Renal cortex interstitium (tissue), 11 donors: Measurements from ENCODE around the gene TDRD3. TPM values are rescaled to one million over a fixed set of nuclear protein-coding genes. Genes with fewer than 3 reads are reported as not detected.

Experiments
- DNase-seq, 11 donors: peaks; one replicate each; pipeline ENCODE4 v3.0.0-alpha.2; 2013; ENCODE audit warnings: low read depth in 9 of 11, low spot score in 4 of 11; ENCODE audit errors: extremely low read depth in 1 of 11
- polyA plus RNA-seq, 3 donors: library from polyadenylated mRNA; unstranded; fragments of 120-200 nt; gene quantifications; one replicate each; pipeline ENCODE4 v1.2.1, GENCODE V29; 2013; ENCODE audit not compliant: insufficient read length in 3 of 3

TDRD3 gene
- polyA plus RNA-seq, 3 donors, result 32.5 to 41.7 (median 38.9) TPM

- no peak for DNase-seq
These were observed 122.5 kb downstream of the TDRD3 start for GRCh38 chr13:60519496-60519895.

DNA sequence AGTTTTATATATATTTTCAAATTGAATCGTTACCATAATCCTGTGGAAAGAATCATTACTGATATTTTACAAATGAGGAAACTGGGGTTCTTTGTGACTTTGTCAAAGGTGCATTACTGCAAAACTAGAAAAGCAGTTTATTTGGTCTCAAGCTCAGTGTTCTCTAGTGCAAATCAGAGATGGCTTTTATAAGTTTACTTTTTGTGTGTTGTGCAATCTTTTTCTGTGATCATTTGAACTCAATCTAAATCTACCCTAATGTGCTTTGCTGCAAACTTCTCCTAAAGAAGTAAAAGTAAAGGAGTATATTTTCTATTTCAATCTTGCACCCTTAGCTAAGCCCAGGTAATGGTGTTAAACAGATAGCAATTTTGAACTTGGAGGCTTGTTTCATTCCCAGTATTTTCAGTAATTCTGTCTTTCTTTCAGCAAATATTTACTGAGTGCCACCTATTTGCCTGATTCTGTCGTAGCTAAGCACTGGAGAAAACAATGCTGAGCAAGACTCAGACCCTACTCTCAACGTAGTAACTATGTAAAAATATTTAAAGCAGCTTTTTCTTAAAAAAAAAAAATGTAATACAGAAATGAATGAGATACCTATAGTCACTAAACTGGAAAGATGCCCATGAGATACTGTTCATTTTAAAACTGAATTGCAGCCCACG lies 124.0 kb downstream of the TDRD3 start:
- no peak for DNase-seq

- DNase-seq, result no peak
These were observed 141.5 kb downstream of the TDRD3 start for GRCh38 chr13:60538566-60538965.

DNA sequence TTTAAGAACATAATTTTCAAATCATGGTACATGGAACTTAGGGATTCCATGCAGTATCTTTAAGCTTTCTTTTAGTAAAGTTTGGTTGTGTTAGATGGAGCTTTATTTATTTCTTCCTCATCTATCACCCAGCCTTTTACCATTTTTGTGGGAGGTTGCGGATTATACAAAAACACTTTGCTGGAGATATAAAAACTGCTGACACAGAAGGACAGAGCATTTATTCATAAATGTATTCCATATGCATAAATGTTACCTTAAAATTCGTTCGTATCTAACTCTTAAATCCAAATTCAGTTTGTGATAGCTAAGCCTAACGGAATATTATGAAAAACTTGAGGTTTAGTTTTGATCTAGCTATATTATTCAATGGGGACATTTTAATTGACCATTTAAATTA lies 143.3 kb downstream of the TDRD3 start:
- no peak for DNase-seq

DNA sequence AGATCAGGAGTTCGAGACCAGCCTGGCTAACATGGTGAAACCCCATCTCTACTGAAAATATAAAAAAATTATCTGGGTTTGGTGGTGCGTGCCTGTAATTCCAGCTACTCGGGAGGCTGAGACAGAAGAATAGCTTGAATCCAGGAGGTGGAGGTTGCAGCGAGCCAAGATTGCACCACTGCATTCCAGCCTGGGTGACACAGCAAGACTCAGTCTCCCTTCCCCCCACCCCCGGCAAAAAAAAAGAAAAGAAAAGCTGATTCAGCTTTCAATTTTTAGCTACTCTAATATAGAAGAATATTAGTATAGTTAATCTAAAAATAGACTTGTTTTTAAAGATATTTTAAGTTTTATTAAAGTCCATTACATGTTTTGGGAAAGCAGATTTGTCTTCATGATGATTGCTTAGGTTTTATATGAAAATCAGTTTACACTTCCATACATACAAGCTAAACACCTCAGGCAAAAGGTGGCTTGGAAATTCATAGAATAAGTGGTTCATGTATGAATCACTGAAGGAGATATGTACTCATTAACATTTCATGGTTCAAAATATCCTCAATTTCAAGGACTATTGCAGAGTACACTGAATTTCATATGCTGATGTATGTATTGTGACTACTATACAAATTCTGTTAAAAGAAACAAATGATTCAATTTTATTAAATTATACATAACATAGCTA lies 165.2 kb downstream of the TDRD3 start:
- DNase-seq, result no peak

- no peak for DNase-seq
These were observed 174.6 kb downstream of the TDRD3 start for GRCh38 chr13:60571571-60571970.

- no peak for DNase-seq
These were observed 175.2 kb downstream of the TDRD3 start for GRCh38 chr13:60572003-60572798.

- no peak for DNase-seq
These were observed 175.8 kb downstream of the TDRD3 start for GRCh38 chr13:60572855-60573254.

GRCh38 chr13:60574735-60575134 lies 177.7 kb downstream of the TDRD3 start:
- DNase-seq, result no peak

GRCh38 chr13:60575142-60575541 lies 178.1 kb downstream of the TDRD3 start:
- DNase-seq, result no peak

DNA sequence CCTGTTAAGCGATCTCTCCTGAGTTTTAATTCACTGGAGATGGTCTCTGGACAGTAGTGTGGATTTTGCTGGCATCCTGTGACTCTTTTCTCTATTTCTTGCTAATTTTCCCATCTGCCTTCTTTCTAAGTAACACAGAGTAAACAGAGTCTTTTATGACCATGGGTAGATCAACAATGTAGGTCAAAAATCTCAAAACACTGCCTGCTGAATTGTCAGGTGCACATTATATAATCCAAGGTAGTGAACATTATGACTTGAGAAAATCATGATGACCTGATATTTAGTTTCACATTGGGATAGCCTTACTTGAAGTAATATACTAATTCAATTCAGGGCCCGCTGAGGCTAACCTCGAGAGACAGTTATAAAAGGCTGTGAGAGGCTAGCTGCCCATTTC lies 180.7 kb downstream of the TDRD3 start:
- no peak for DNase-seq

- DNase-seq, result no peak
These were observed 186.3 kb downstream of the TDRD3 start for GRCh38 chr13:60583196-60583888.

DNA sequence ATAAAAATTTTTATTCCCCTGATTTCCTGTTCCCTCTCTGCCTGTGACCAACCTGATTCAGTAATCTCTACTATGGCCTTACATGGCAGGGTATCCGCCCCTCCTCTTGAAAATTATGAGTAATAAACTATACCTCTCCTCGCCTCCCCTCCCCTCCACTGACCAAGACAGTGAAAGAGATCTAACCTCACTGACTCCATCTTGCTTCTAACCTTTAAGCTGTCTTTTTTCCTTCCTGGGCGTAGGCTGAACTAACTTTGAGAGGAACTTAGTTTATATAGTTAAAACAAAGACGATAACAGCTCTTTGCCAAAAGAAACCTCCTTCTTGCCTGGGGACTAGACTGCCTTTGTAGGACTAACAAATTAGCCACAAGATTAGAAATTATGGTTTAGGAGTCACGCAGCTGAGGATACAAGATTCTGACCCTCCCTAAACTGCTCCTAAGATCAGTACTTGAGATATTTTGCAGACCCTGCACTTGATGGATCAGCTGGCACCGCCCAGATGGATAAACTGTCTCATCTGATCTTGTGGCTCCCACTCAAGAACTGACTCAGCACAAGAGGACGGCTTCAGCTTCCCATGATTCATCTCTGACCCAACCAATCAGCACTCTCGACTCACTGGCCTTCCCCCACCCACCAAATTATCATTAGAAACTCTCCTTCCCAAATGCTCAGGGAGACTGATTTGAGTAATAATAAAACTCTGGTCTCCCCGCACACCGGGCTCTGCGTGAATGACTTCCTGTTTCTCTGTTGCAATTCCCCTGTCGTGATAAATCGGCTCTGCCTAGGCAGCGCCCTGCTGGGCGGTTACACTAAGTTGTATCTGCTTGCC lies 187.1 kb downstream of the TDRD3 start:
- no peak for DNase-seq

GRCh38 chr13:60584976-60585375 lies 188.0 kb downstream of the TDRD3 start:
- DNase-seq, result no peak

- no peak for DNase-seq
These were observed 194.1 kb downstream of the TDRD3 start for GRCh38 chr13:60590800-60591747.

DNA sequence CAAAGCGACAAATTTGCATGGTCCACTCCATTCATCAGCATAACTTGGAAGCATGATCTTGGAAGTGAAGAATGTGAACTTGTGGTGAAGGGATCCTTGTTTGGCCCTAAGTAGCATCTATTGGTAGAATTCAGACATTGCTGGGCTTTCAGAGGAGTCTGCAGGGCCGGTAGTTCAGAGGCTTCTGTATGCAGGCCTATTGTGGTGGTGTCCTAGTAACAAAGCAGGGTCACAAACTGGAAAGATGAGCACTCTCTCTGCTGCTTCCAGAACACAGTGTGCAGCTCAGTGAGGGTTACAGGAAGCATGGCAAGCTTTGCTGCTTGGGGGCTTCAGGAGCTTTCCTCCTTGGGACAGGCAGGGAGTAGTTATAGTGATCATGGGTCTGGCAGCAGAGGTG lies 206.0 kb downstream of the TDRD3 start:
- DNase-seq, result no peak

DNA sequence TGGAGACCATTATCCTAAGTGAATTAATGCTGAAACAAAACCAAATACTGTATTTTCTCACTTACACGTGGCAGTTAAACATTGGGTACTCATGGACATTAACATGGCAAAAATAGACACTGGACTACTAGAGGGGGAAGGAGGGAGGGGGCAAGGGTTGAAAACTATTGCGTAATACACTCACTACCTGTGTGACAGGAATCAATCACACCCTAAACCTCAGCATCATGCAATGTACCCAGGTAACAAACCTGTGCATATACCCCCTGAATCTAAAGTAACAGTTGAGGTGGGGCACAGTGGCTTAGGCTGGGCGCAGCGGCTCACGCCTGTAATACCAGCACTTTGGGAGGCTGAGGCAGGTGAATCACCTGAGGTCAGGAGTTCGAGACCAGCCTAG lies 207.0 kb downstream of the TDRD3 start:
- DNase-seq, result no peak

DNA sequence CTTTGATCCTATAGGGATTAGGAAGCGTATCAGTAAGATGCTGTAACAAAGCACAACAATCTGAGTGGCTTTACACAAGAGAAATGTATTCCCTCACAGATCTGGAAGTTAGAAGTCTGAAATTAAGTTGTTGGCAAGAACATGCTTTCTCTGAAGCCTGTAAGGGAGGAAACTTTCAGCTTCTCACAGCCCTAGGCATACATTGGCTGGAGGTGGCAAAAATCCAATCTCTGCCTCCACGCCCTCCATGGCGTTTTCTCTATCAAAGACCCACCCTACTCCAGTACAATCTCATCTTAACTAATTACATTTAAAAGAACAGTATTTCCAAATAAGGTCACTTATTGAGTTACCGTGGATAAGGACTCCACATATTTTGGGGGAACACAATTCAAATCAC lies 211.9 kb downstream of the TDRD3 start:
- no peak for DNase-seq
